HEK293 (cell line): Measurements from ENCODE around the gene ITPKB.
A peak's percentile ranks its signal among the peaks of the same experiment; 100 is the strongest.

Experiments used
- CTCF ChIA-PET: fragments of 350-600 bp; formaldehyde crosslinking; extraction: SDS; loops from one replicate; lab custom pipeline; 2021; ENCODE audit warnings: antibody characterized with exemption; lab: Yijun Ruan, JAX
- POLR2A ChIA-PET: fragments of 300-600 bp; formaldehyde crosslinking; extraction: SDS; loops from one replicate; lab custom pipeline; 2020; ENCODE audit warnings: antibody characterized with exemption, inconsistent platforms; lab: Yijun Ruan, JAX
- H3K27ac ChIP-seq: fragments of 200-500 bp; sonication (Bioruptor generic); 2 replicates; pipeline ENCODE4 v1.5.1; 2014; ENCODE audit warnings: low read depth, low read length, control low read depth, inconsistent platforms; ENCODE audit errors: extremely low read depth
- H3K36me3 ChIP-seq, 2 experiments: fragments of 200-500 bp in 1 of 2; sonication (Bioruptor generic) in 1 of 2; 1 replicate in 1 of 2; 2 replicates in 1 of 2; pipeline ENCODE4 v1.5.1; 2014 to 2017; ENCODE audit warnings: inconsistent platforms in 2 of 2, low read length in 2 of 2; ENCODE audit not compliant: control insufficient read depth in 2 of 2, insufficient read depth in 1 of 2
- H3K4me1 ChIP-seq: fragments of 200-500 bp; sonication (Bioruptor generic); 2 replicates; pipeline ENCODE4 v1.5.1; 2014; ENCODE audit warnings: mild to moderate bottlenecking, low read length, inconsistent platforms; ENCODE audit not compliant: control insufficient read depth, insufficient read depth
- H3K4me3 ChIP-seq: 2 replicates; pipeline ENCODE4 v1.5.1; 2011; ENCODE audit warnings: low read depth, mild to moderate bottlenecking, control low read depth, low read length, moderate library complexity
- H3K9me3 ChIP-seq: fragments of 200-500 bp; sonication (Bioruptor generic); 2 replicates; pipeline ENCODE4 v1.5.1; 2014; ENCODE audit warnings: low read depth, low read length, inconsistent platforms; ENCODE audit not compliant: control insufficient read depth, insufficient read depth
- EGR2 ChIP-seq: fragments of 450-650 bp; formaldehyde crosslinking; IDR thresholded peaks from 2 replicates; pipeline ENCODE4 v1.5.1; 2016; ENCODE audit warnings: low read depth, missing biosample characterization, missing genetic modification characterization
- GLI4 ChIP-seq: fragments of 450-650 bp; formaldehyde crosslinking; IDR thresholded peaks from 2 replicates; pipeline ENCODE4 v1.5.1; 2016; ENCODE audit warnings: missing biosample characterization, missing genetic modification characterization
- GLIS1 ChIP-seq: fragments of 450-650 bp; formaldehyde crosslinking; IDR thresholded peaks from 2 replicates; pipeline ENCODE4 v1.5.1; 2016; ENCODE audit warnings: missing biosample characterization, missing genetic modification characterization
- TCF7L2 ChIP-seq: IDR thresholded peaks from 2 replicates; pipeline ENCODE4 v1.6.1; 2011; ENCODE audit warnings: low read depth, mild to moderate bottlenecking, inconsistent platforms, low read length, moderate library complexity, borderline replicate concordance
- ZBTB21 ChIP-seq: fragments of 450-650 bp; formaldehyde crosslinking; IDR thresholded peaks from 2 replicates; pipeline ENCODE4 v1.5.1; 2017; ENCODE audit warnings: missing biosample characterization, missing genetic modification characterization
- ZBTB48 ChIP-seq: fragments of 450-650 bp; formaldehyde crosslinking; IDR thresholded peaks from 2 replicates; pipeline ENCODE4 v1.5.1; 2016; ENCODE audit warnings: missing biosample characterization, missing genetic modification characterization
- ZBTB8A ChIP-seq: fragments of 450-650 bp; formaldehyde crosslinking; IDR thresholded peaks from 2 replicates; pipeline ENCODE4 v1.5.1; 2016; ENCODE audit warnings: missing biosample characterization, missing genetic modification characterization
- ZFHX2 ChIP-seq: fragments of 450-650 bp; formaldehyde crosslinking; conservative IDR thresholded peaks from 2 replicates; pipeline ENCODE4 v1.5.1; 2016; ENCODE audit warnings: missing biosample characterization, missing genetic modification characterization
- ZFP69B ChIP-seq: fragments of 450-650 bp; formaldehyde crosslinking; IDR thresholded peaks from 2 replicates; pipeline ENCODE4 v1.5.1; 2016; ENCODE audit warnings: missing biosample characterization, missing genetic modification characterization
- ZIC2 ChIP-seq: fragments of 450-650 bp; formaldehyde crosslinking; IDR thresholded peaks from 2 replicates; pipeline ENCODE4 v1.5.1; 2016; ENCODE audit warnings: missing biosample characterization, missing genetic modification characterization
- ZNF132 ChIP-seq: fragments of 450-650 bp; formaldehyde crosslinking; IDR thresholded peaks from 2 replicates; pipeline ENCODE4 v1.5.1; 2017; ENCODE audit warnings: missing biosample characterization, missing genetic modification characterization, borderline replicate concordance
- ZNF16 ChIP-seq: fragments of 450-650 bp; formaldehyde crosslinking; IDR thresholded peaks from 2 replicates; pipeline ENCODE4 v1.5.1; 2016; ENCODE audit warnings: low read depth, missing biosample characterization, missing genetic modification characterization
- ZNF174 ChIP-seq: fragments of 450-650 bp; formaldehyde crosslinking; IDR thresholded peaks from 2 replicates; pipeline ENCODE4 v1.5.0; 2017; ENCODE audit warnings: missing biosample characterization, mild to moderate bottlenecking, missing genetic modification characterization
- ZNF211 ChIP-seq: fragments of 450-650 bp; formaldehyde crosslinking; IDR thresholded peaks from 2 replicates; pipeline ENCODE4 v1.5.1; 2016; ENCODE audit warnings: low read depth, missing biosample characterization, missing genetic modification characterization
- ZNF529 ChIP-seq: fragments of 450-650 bp; formaldehyde crosslinking; IDR thresholded peaks from 2 replicates; pipeline ENCODE4 v1.5.1; 2017; ENCODE audit warnings: missing genetic modification characterization, missing biosample characterization; ENCODE audit not compliant: insufficient replicate concordance
- ZNF596 ChIP-seq: fragments of 450-650 bp; IDR thresholded peaks from 2 replicates; pipeline ENCODE4 v1.5.0; 2018; ENCODE audit warnings: missing biosample characterization, mild to moderate bottlenecking, missing genetic modification characterization, moderate library complexity
- ZNF654 ChIP-seq: fragments of 450-650 bp; formaldehyde crosslinking; IDR thresholded peaks from 2 replicates; pipeline ENCODE4 v1.5.1; 2016; ENCODE audit warnings: low read depth, missing biosample characterization, missing genetic modification characterization
- ZNF658 ChIP-seq: fragments of 450-650 bp; formaldehyde crosslinking; IDR thresholded peaks from 2 replicates; pipeline ENCODE4; 2016; ENCODE audit warnings: missing biosample characterization, missing genetic modification characterization
- ZNF776 ChIP-seq: fragments of 450-650 bp; formaldehyde crosslinking; IDR thresholded peaks from 2 replicates; pipeline ENCODE4 v1.5.0; 2017; ENCODE audit warnings: missing biosample characterization, missing genetic modification characterization, borderline replicate concordance
- ZNF792 ChIP-seq: fragments of 450-650 bp; formaldehyde crosslinking; IDR thresholded peaks from 2 replicates; pipeline ENCODE4 v1.5.1; 2016; ENCODE audit warnings: missing biosample characterization, missing genetic modification characterization
- TF ChIP-seq, protein P1 (sequence below): fragments of 450-650 bp; formaldehyde crosslinking; optimal IDR thresholded peaks from 2 replicates; pipeline ENCODE3; 2016; ENCODE audit warnings: missing biosample characterization, mild to moderate bottlenecking, missing genetic modification characterization
- TF ChIP-seq, protein P2 (sequence below): fragments of 450-650 bp; formaldehyde crosslinking; IDR thresholded peaks from 2 replicates; pipeline ENCODE4 v1.5.1; 2016; ENCODE audit warnings: missing biosample characterization, missing genetic modification characterization
- TF ChIP-seq, protein P3 (sequence below): fragments of 450-650 bp; formaldehyde crosslinking; IDR thresholded peaks from 2 replicates; pipeline ENCODE4 v1.5.1; 2016; ENCODE audit warnings: missing biosample characterization, missing genetic modification characterization
- TF ChIP-seq, protein P4 (sequence below): fragments of 450-650 bp; IDR thresholded peaks from 2 replicates; pipeline ENCODE4 v1.5.1; 2018; ENCODE audit warnings: missing biosample characterization, missing genetic modification characterization

ITPKB gene

DNA sequence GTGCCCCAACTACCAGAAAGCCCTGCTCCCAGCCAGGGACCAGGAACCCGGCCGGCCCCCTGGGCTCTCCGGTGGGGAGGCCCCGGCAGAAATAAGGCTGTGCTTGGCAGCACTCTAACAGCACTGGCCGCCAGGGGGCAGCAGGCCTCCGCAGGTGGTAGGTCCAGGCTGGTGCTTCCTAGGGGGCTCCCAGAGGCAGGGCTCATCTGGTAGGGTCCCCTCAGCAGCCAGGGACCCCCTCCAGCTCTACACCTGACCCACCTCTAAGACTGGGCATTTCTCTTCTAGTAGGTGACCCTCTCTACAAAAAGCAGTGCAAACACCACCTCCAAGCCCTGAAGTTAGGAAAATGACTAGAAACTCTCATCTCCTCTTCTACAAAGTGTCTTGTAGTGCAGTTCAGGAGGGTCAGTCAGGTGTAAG lies 104.9 kb downstream of the ITPKB start (continued):
- TF ChIP-seq ZNF658 (tag by site-specific recombination) = no peak
- 0 out of 2 replicates have a peak, but pooled peaks have one; percentile 7 for TF ChIP-seq ZNF792
- TF ChIP-seq ZBTB48 (tag by site-specific recombination) = peak; percentile 94
- no peak for TF ChIP-seq ZBTB21 (tag by site-specific recombination)
- peak; percentile 90 for TF ChIP-seq ZIC2 (tag by site-specific recombination)
- TF ChIP-seq ZNF596 (tag by site-specific recombination) = no peak
- no peak for TF ChIP-seq TCF7L2
- no peak; the same call in 1 of the 2 replicates for TF ChIP-seq ZBTB8A (tag by site-specific recombination)
- TF ChIP-seq ZNF654 = peak; percentile 84
- TF ChIP-seq GLIS1 (tag by site-specific recombination) = peak; percentile 89

DNA sequence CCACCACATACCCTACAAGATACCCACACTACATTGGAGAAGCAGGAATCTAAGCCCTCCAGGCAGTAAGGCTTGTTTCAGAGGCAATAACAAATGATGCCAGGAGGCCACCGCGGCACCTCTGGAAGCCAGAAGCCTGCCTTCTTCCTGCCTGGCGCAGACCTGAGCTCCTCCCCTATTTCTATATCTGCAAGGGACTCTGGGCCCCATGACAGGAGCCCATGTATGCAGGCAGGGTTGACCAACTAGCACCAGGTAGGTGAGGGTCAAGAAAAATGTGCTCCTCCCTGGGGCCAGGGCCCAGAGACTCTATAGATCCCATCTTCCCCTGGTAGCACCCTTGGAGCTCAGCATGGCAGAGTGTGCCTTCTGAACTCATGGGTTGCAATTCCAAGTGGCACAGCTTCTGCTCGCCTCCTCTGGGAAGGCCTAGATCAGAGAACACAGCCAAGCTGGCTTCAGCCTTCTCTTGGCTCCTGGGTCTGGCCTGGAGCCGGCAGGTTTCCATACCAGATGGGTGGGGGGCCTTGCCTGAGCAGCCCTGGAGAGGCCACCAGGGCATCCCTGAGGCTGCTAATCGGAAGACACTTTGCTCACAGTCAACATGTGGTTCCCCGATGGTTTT lies 105.4 kb downstream of the ITPKB start:
- POLR2A ChIA-PET = no interaction called here
- no peak overlapping the region for H3K27ac ChIP-seq
- no peak overlapping the region for H3K4me3 ChIP-seq
- H3K4me1 ChIP-seq = no peaks in the 10 kb centered on the region
- peaks cover 0 to 7% of the 10 kb centered on the region in 2 experiments; a peak in 2 of 3 replicates for H3K36me3 ChIP-seq
- TF ChIP-seq ZNF132 (tag by site-specific recombination) (no peak), ZNF792 (no peak), ZNF174 (tag by site-specific recombination) (no peak), ZFP69B (no peak)
- TF ChIP-seq, protein P1, sequence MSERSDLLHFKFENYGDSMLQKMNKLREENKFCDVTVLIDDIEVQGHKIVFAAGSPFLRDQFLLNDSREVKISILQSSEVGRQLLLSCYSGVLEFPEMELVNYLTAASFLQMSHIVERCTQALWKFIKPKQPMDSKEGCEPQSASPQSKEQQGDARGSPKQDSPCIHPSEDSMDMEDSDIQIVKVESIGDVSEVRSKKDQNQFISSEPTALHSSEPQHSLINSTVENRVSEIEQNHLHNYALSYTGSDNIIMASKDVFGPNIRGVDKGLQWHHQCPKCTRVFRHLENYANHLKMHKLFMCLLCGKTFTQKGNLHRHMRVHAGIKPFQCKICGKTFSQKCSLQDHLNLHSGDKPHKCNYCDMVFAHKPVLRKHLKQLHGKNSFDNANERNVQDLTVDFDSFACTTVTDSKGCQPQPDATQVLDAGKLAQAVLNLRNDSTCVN (tag by site-specific recombination) = peak; percentile 5
- TF ChIP-seq, protein P2, sequence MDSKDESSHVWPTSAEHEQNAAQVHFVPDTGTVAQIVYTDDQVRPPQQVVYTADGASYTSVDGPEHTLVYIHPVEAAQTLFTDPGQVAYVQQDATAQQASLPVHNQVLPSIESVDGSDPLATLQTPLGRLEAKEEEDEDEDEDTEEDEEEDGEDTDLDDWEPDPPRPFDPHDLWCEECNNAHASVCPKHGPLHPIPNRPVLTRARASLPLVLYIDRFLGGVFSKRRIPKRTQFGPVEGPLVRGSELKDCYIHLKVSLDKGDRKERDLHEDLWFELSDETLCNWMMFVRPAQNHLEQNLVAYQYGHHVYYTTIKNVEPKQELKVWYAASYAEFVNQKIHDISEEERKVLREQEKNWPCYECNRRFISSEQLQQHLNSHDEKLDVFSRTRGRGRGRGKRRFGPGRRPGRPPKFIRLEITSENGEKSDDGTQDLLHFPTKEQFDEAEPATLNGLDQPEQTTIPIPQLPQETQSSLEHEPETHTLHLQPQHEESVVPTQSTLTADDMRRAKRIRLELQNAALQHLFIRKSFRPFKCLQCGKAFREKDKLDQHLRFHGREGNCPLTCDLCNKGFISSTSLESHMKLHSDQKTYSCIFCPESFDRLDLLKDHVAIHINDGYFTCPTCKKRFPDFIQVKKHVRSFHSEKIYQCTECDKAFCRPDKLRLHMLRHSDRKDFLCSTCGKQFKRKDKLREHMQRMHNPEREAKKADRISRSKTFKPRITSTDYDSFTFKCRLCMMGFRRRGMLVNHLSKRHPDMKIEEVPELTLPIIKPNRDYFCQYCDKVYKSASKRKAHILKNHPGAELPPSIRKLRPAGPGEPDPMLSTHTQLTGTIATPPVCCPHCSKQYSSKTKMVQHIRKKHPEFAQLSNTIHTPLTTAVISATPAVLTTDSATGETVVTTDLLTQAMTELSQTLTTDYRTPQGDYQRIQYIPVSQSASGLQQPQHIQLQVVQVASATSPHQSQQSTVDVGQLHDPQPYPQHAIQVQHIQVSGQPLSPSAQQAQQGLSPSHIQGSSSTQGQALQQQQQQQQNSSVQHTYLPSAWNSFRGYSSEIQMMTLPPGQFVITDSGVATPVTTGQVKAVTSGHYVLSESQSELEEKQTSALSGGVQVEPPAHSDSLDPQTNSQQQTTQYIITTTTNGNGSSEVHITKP (tag by site-specific recombination) = 0 out of 2 replicates have a peak, but pooled peaks have one; percentile 60
- TF ChIP-seq, all 188 proteins: peak for 2
- H3K9me3 ChIP-seq = no peaks in the 10 kb centered on the region
- CTCF ChIA-PET = interaction anchor here (0.6 to 8.0 kb wide), 39 partner anchors 9 to 1218 kb away, joined by 3 to 155 read pairs (median 4); no protein-coding TSS in a partner anchor

DNA sequence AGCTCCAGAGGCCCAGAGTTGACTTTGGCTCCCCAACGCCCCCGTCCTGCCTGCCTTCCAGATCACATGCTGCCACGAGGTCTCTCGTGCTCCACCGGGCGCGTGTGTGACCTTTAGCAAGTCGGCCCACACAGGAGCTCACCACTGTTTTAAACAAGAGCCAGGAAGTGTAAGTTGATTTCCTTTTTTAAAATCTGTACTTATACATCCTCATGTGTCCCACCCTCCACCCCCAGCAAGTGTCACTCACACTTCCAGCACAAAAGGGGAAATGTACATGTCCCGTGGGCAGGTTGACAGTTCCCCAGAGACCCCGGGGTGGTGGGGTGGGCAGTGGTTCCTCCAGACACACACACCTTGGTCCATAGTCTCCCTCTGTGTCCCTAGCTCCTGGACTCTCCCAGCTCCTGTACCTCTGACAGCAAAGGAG lies 106.1 kb downstream of the ITPKB start:
- Histone ChIP-seq H3K27ac (no peak overlapping the region), H3K36me3 (peaks cover 0 to 7% of the 10 kb centered on the region in 2 experiments; a peak in 2 of 3 replicates), H3K4me3 (no peak overlapping the region), H3K4me1 (no peaks in the 10 kb centered on the region), H3K9me3 (no peaks in the 10 kb centered on the region)
- ChIA-PET POLR2A (no interaction called here), CTCF (interaction anchor here (0.6 to 8.0 kb wide), 27 partner anchors 8 to 1218 kb away, joined by 3 to 155 read pairs (median 4); no protein-coding TSS in a partner anchor)
- TF ChIP-seq, protein P3, sequence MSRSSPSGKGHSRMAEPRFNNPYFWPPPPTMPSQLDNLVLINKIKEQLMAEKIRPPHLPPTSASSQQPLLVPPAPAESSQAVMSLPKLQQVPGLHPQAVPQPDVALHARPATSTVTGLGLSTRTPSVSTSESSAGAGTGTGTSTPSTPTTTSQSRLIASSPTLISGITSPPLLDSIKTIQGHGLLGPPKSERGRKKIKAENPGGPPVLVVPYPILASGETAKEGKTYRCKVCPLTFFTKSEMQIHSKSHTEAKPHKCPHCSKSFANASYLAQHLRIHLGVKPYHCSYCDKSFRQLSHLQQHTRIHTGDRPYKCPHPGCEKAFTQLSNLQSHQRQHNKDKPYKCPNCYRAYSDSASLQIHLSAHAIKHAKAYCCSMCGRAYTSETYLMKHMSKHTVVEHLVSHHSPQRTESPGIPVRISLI (tag by site-specific recombination) = no peak
- TF ChIP-seq, protein P4, sequence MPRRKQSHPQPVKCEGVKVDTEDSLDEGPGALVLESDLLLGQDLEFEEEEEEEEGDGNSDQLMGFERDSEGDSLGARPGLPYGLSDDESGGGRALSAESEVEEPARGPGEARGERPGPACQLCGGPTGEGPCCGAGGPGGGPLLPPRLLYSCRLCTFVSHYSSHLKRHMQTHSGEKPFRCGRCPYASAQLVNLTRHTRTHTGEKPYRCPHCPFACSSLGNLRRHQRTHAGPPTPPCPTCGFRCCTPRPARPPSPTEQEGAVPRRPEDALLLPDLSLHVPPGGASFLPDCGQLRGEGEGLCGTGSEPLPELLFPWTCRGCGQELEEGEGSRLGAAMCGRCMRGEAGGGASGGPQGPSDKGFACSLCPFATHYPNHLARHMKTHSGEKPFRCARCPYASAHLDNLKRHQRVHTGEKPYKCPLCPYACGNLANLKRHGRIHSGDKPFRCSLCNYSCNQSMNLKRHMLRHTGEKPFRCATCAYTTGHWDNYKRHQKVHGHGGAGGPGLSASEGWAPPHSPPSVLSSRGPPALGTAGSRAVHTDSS = no peak
- peak; percentile 56; the same call in 1 of the 2 replicates for TF ChIP-seq ZFHX2 (tag by site-specific recombination)
- no peak for TF ChIP-seq ZNF776 (tag by site-specific recombination)
- TF ChIP-seq ZNF529 (tag by site-specific recombination) = no peak
- TF ChIP-seq GLI4 (tag by site-specific recombination) = no peak
- TF ChIP-seq EGR2 = peak; percentile 78
- no peak for TF ChIP-seq ZNF211
- TF ChIP-seq ZNF16 (tag by site-specific recombination) = no peak
